Panc1 (cell line): Measurements from ENCODE around the gene TMEM8B.

Source experiments
- CTCF ChIP-seq: fragments of 450-650 bp; IDR thresholded peaks from 2 replicates; pipeline ENCODE4 v1.5.1; 2017; ENCODE audit warnings: mild to moderate bottlenecking
- POLR2AphosphoS5 ChIP-seq: IDR thresholded peaks from 2 replicates; pipeline ENCODE4 v1.6.1; 2012; ENCODE audit warnings: mild to moderate bottlenecking, low read depth, low read length, moderate library complexity

GRCh38 chr9:35870351-35870923 lies 41.4 kb downstream of the TMEM8B start, which contains the start of gene OR13J1:
- TF ChIP-seq CTCF (no peak), POLR2AphosphoS5 (no peak)
